ENCODE data around the gene APC.

DNA sequence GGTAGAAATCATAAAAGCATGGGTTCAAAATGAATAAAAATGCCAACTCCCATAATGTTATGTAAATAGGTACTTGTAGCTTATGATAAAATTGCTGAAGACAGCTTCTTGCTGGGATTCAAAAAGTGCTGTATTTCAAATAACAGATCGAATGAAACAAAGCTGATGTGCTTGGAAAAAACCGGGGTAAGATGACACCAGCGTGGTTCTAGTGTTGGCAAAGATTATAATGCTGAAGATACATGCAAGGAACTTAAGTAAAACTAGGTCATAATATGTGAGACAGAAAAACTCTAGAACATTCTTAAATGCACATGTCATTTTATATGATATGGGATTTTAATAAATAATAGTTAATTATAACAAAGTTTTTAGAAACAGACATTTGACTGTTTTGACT lies 44.4 kb upstream of the APC start:
- no peak for TF ChIP-seq EZH2 (conservative IDR thresholded peaks at IDR 0.05; ENCODE audit: low read depth, low read length)
- no peak for TF ChIP-seq FOXP4 (CRISPR knock-in tag; IDR thresholded peaks at IDR 0.05)
- no peak for TF ChIP-seq ZNF788 (CRISPR knock-in tag; IDR thresholded peaks at IDR 0.05; ENCODE audit: borderline replicate concordance)
- TF ChIP-seq, protein P1, sequence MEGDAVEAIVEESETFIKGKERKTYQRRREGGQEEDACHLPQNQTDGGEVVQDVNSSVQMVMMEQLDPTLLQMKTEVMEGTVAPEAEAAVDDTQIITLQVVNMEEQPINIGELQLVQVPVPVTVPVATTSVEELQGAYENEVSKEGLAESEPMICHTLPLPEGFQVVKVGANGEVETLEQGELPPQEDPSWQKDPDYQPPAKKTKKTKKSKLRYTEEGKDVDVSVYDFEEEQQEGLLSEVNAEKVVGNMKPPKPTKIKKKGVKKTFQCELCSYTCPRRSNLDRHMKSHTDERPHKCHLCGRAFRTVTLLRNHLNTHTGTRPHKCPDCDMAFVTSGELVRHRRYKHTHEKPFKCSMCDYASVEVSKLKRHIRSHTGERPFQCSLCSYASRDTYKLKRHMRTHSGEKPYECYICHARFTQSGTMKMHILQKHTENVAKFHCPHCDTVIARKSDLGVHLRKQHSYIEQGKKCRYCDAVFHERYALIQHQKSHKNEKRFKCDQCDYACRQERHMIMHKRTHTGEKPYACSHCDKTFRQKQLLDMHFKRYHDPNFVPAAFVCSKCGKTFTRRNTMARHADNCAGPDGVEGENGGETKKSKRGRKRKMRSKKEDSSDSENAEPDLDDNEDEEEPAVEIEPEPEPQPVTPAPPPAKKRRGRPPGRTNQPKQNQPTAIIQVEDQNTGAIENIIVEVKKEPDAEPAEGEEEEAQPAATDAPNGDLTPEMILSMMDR (CRISPR knock-in tag; IDR thresholded peaks at IDR 0.05) = no peak
- TF ChIP-seq AHDC1 (CRISPR knock-in tag; IDR thresholded peaks at IDR 0.05; ENCODE audit: borderline replicate concordance) = no peak
- TF ChIP-seq REPIN1 (CRISPR knock-in tag; IDR thresholded peaks at IDR 0.05; ENCODE audit: borderline replicate concordance, low read depth) = no peak
- no peak for TF ChIP-seq MYNN (CRISPR knock-in tag; IDR thresholded peaks at IDR 0.05; ENCODE audit: low read depth)
- no peak for TF ChIP-seq ZNF768 (CRISPR knock-in tag; IDR thresholded peaks at IDR 0.05)
